Measurements from ENCODE around the gene TFIP11.

DNA sequence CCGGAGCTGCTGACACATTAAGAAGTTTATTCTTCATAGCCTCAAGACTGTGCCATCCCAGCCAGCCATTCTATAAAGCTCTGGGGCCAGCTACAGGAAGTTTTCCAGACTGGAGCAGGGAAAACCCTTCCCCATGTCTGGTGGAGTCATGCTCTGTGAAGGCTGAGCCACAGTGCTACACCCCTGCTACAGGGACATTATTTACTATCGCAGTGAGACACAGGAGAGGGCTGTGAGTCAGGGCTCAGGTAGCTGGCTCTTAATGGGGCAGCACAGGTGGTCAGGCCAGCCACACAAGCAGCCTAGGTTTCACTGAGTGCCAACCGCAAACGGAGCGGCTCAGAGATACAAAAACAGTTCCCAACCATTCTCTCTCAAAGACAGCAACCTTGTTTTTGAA is 40.8 kb downstream of the TFIP11 start:
- TF ChIP-seq EZH2 (IDR thresholded peaks at IDR 0.05) (no peak), POLR2AphosphoS5 (IDR thresholded peaks at IDR 0.05; ENCODE audit: borderline replicate concordance, low read depth, low read length) (no peak)

Data from SK-N-MC (cell line).